ENCODE data around the gene RIPPLY3.

- TF ChIP-seq CTCF (IDR thresholded peaks at IDR 0.05; ENCODE audit: low read length) (no peak), EZH2 (IDR thresholded peaks at IDR 0.05; ENCODE audit: borderline replicate concordance, low read length) (no peak)
Observed at GRCh38 chr21:36974851-36975192, 31.7 kb upstream of the RIPPLY3 start.
